ENCODE data around the gene SLC19A1.
"Not testable (repeated sequence)": the region's sequence is repeated elsewhere in the genome, so short reads cannot be mapped to it uniquely, and the experiment has no call there.

Gene SLC19A1

DNA sequence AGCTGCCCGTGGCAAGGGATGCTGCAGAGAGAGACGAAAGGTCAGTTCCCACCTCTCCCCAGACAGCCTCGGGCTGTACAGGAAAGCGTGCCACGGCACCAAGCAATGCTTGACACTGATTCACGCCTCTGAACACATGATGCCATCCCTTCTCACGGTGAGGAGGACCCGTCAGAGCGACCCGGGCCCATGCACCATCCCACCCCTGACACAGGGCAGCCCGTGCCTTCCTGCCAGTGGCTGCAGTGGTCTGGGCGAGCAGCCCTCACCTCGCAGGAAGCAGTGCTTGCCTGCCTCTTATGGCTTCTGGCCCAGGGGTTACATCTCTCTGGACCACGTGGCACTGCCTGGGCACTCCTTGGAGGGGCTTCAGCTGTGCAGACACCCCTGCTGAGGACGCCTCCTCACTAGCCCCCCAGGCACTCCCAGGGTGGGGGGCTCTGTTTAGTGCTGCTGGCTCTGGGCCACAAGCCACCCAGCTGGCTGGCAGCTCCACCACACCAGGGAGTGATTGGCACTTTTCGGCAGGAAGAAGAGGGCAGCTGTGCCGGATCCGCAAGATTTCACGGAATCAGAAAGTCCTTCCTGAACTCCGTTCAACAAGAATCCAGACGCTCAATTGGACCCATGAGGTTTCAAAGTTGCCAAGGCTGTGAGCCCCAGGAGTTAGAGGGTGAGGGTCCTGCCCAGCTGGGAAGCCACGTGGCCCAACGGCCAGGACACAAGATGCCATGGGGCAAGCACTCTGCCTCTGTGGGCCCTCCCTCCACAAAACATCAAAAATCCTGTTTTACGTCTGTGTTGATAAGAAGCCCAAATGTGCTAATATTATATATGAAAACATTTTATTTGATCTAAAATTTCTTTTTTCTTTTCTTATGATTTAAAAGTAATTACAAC lies 34.8 kb upstream of the SLC19A1 start:
- no peak for DNase-seq (ENCODE audit: low spot score)

DNA sequence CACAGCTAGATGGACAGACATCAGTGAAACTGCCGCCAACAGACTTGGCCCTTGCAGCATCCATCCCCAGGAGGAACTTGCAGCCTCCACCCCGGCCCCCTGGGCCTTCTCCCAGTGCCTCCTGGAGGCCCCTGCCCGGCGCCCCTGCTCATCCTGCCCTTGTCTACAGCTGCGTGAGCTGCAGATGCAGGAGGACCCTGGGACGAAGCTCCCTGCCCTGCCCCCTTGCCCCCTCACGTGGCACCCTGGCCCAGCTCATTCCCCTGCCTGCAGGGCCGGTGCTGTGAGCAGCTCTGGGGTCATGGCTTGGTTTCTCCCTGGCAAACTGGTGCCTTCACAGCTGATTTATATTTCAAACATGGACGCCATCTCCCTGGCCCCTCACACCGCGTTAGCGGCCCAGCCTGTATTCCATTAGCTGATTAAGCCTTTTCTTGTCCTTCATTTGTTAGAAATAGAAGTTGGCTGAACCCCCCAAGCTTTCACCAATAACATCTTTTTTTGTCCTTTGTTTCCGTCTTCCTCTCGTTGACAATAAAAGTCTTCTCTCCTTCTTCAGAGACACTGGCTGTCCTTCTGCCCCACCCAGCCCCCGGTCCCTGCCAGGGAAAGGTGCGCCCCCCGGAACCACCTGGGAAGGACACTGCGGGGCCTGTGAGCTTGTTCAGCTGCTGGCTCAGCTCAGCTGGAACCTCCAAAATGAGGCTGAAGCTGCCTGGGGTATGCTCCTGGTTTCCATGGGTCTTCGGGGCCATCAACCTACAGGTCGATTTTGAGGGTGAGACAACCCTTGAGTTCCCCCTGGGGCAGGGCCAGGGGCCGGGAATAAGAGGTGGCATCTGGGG lies 34.0 kb upstream of the SLC19A1 start:
- no peak for DNase-seq (ENCODE audit: low spot score)

DNA sequence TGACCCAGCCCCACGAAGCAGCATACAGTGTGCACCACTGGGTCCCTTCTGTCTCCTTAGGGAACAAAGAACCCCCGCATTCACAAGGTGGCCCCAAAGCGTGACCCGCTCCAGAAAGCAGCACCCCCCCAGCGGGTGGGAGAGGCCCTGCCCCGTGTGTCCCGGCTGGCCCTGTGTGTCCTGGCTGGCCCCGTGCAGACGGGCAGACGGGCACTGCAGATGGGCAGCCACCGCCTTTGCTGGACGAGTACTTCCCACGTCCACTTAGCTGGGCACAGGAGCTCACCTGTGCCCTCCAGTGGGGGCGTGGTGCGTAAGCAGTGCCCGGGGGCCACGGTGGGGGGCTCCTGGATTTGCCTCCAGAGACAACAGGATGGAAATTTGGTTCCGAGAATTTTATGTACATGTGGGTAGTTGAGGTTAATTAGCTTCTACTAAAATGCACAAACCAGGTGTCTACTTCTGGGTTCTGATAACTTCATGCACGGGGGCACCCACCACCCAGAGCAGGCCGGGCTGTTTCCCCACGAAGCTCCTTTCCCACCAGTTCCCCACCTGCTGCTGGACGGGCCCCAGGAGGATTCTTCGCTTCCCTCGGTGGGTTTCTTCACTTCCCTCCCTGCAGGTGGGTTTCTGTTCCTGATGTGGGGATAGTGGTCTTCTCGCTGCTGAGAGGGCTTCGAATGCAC lies 33.2 kb upstream of the SLC19A1 start:
- no peak for DNase-seq (ENCODE audit: low spot score)

DNA sequence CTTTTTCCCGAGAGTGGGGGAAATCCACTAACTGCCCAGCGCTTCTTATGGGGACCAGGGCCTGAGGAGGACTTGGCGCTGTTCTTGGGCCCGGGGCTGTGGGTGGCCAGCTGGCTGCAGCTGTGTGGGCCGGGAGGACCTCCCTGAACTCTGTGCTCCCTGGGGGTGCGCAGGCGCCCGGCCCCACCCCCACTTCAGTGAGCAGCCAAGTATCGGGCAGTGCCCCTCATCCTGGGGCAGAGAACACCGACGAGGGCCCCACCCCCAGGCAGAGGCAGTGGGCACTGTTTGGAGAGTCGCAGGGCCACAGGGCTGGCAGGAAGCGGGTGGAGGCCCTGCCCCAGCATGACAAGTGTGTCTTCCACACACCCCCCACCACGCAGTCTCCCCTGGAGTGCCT lies 32.5 kb upstream of the SLC19A1 start:
- no peak for DNase-seq (ENCODE audit: low spot score)

DNA sequence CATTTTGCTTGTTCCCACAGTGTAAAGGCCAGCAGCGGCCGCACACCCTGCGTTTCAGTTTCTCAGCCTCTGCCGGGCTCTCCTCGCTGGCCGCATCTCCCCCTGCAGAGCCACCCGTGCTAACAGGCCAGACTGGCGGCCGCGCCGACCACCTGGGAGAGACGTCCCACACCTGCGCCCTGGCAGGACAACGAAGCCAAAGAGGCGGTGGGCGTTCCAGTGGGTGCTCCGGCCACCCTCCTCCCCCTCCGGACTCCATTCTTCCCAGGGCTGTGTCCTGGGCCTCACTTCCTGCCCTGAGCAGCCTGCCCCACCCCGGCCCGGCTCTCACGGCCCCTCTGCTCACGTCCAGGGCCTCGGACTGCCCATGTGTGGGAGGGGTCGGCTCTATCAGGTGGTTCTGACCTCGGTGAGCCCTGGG lies 31.9 kb upstream of the SLC19A1 start:
- no peak for DNase-seq (ENCODE audit: low spot score)

DNA sequence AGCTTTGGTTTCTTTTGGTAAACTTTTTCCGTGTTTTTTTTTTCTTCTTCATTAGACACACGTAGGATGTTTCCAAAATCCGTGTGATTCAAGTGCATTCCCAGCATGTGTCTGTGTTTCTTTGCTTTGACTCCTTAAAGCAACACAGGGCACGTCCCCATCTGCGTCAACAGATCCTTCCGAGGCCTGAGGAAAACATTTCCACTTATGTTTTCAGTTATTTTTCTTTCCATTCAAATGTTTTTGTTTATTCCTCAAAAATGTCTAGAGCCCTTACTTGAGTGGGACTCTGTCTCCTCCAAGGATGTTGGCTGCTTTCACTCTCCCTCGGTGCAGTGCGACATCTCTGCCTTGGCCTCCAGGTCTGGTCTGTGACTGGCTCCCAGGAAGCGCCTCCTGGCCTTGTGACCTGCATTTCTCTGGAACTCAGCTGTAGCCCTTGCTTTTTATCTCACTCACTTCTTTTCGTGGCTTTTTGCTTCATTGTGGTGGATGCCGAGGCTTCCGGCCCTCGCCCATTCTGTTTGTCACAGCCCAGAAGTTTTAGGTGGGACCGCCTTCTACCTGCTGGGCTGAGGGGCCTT lies 31.3 kb upstream of the SLC19A1 start:
- DNase-seq (ENCODE audit: low spot score) = no peak

DNA sequence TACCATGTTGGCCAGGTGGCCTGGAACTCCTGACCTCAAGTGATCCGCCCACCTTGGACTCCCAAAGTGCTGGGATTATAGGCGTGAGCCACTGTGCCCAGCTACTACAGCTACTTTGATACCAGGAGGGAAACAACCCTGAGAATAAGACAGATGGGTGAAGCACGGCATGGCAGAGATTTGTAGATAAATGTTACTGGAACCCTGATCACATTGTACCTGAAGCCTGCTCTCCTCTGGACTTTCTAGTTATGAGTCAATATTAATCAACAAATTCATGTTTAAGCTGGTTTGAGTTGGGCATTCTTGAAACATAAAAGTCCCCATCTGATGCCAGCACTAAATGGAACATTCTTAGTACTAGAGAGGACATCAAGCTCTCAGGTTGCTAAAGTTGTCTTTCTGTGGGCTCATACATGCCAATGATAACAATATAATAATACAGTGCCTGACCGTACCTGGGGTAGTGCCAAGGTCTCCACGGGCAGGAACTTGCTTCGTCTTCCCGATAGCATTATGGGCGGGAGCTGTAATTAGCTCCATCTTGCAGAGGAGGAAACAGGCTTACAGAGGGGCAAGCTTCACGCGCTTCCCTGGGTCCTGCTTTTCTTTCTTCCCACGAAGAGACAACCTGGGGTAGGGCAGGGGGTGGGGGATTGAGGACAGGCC lies 30.7 kb upstream of the SLC19A1 start:
- DNase-seq (ENCODE audit: low spot score) = no peak

DNA sequence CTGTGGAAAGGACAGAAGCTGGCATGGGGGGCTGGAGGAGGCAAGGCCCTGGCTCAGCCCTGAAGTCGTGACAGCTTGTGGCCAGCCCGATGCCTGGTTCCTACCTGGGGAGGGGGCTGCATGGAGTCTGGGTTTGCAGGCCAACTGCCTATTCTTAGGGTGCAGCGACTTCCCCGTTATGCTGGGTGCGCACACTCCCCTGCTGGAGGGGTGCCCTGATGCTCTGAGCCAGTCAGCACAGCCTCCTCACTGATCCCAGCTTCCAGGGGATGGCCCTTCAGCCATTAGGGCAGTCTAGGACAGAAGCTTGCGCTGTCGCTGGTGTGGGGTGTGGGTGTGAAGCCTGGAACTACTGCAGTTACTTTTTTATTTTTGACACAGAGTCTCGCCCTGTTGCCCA lies 30.0 kb upstream of the SLC19A1 start:
- DNase-seq (ENCODE audit: low spot score) = no peak

DNA sequence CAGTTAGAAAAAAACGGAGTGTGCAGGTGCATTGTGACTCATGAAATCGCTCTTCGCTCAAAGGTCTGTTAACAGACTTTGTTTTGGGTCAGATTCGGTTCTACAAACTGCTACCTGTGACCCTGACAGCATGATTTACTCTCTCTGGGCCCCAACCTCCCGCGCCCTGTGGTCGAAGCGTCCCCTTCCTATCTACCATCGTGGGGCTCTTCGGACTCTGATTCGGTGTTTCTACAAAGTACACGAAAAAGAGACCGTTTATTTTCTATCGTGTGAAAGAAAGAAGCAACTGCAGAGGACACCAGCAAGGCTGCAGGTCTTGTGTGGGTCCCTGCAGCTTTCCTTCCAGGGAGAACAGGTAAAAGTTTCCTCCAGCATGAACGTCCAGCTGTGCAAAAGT lies 29.4 kb upstream of the SLC19A1 start:
- no peak for DNase-seq (ENCODE audit: low spot score)

DNA sequence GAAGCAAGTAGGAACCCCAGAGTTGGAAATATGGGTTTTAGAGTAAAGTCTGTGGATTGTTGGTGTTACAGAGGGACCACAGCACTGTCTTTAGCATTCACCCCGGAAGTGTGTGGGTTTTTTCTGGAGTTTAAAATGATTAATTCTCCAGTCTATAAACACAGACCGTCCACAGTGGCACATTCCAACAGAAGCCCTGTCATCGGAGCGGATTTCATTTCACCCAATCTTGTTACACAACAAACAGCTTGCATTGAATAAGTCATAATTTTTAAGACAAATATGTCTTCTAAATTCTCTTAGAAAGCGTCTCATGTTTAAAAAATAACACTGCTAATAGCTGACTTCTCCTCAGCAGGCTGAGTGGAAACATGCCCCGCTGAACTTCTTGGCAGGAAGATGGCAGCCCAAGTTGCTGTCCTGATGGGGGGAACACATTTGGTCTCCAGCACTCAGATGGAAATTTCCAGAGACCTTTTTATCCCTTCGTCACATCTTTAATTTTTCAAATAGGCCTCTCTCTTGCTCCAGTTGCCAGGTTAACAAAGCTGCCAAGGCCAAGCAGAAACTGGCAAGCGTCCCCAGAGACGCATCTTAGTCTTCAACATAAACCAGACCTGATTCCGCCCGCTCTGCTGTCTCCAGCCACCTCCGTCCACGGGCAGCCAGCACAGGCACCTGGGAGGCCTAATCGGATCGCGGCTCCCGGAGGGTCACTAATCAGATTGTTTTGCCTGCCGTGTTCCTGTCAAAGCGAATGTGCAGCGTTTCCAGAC lies 28.8 kb upstream of the SLC19A1 start:
- no peak for DNase-seq (ENCODE audit: low spot score)

DNA sequence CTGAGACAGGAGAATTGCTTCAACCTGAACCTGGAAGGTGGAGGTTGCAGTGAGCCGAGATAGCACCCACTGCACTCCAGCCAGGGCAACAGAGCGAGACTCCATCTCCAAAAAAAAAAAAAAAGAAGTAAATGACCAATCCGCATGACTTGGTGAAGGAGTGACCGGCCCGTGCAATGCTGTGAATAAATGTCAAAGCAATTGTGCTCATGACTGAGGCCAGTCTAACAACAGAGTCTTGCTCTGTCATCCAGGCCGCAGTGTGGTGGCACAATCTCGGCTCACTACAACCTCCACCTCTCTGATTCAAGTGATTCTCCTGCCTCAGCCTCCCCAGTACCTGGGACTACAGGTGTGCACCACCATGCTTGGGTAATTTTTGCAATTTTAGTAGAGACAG lies 27.8 kb upstream of the SLC19A1 start:
- DNase-seq (ENCODE audit: low spot score) = no peak

DNA sequence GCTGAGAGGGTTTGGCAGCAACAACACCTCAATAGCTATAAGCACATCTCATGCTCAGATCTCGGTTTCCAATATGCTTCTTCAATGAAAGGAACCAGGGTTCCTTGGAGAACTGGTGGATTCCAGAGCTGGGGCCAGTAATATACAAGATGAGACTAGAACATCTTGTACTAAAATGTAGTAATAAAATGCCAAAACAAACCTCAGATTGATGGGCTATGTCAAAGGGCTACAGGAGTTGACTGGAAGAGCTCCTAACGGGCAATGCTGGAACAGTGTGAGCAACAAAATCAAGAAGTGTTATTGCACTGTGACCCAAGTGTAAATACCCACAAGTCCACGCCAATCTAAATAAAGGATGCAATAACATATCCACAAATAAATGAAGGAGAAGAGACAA lies 26.1 kb upstream of the SLC19A1 start:
- DNase-seq (ENCODE audit: low spot score) = no peak

DNA sequence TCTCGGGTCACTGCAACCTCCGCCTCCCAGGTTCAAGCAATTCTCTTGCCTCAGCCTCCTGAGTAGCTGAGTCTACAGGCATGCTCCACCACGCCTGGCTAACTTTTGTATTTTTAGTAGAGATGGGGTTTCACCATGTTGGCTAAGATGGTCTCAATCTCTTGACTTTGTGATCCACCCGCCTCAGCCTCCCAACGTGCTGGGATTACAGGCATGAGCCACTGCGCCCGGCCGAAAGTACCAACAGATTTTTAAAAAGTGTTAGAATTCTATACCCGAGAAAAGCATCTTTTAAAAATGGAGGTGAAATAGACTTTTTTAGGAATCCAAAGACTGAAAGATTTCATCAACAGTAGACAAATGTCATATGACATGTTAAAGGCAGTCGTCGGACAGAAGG lies 21.9 kb upstream of the SLC19A1 start:
- not testable (repeated sequence) for DNase-seq (ENCODE audit: low spot score)

DNA sequence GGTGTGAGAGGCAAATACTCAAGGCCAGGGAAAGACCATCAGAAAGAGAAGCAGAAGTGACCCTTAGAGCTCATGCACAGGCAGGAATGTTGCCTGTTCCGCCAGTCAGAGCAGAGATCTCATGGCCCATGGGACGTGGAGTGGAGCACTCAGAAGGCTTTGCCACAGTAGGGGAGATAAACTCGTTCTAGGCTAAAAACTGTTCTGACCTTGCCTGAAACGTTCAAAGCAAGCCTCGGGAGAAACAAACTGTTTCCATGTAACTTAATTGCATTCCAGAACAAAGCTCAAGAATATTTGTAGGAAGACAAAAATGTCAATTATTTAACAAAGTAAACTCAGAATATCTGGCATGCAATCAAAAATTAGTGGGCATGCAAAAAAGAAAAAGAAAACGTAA lies 20.7 kb upstream of the SLC19A1 start:
- DNase-seq (ENCODE audit: low spot score) = no peak

DNA sequence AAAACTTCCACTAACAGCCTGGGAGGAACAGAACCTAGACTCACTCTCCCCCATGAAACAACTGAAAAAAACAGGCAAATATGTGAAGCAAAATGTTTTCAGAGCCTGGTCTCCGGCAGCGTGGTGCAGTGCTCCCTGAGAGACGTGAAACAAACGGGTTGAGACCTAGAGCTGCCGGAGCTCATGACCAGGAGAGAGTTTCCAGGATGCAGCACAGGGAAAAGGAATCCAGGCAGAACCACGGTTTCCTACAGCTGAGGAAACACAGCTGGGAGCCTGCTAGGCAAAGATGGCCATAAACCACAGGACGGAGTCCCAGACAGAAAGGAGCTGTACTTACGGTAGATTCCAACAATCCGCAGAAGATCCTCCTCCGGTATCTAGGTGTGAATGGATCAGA lies 20.2 kb upstream of the SLC19A1 start:
- no peak for DNase-seq (ENCODE audit: low spot score)

DNA sequence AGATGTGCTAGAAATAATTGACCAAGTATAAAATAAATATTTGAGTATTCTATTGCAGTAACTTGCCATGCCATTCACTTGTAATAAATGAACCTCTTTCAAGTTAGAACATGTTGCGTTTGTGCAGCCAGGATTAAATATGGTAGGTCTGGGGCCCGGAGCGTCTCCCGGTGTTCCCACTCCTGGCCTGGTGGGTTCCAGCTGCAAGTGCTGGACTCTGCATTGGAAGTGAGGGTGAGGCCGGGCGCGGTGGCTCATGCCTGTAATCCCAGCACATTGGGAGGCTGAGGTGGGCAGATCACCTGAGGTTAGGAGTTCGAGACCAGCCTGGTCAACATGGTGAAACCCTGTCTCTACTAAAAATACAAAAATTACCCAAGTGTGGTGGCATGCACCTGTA lies 19.0 kb upstream of the SLC19A1 start:
- not testable (repeated sequence) for DNase-seq (ENCODE audit: low spot score)

DNA sequence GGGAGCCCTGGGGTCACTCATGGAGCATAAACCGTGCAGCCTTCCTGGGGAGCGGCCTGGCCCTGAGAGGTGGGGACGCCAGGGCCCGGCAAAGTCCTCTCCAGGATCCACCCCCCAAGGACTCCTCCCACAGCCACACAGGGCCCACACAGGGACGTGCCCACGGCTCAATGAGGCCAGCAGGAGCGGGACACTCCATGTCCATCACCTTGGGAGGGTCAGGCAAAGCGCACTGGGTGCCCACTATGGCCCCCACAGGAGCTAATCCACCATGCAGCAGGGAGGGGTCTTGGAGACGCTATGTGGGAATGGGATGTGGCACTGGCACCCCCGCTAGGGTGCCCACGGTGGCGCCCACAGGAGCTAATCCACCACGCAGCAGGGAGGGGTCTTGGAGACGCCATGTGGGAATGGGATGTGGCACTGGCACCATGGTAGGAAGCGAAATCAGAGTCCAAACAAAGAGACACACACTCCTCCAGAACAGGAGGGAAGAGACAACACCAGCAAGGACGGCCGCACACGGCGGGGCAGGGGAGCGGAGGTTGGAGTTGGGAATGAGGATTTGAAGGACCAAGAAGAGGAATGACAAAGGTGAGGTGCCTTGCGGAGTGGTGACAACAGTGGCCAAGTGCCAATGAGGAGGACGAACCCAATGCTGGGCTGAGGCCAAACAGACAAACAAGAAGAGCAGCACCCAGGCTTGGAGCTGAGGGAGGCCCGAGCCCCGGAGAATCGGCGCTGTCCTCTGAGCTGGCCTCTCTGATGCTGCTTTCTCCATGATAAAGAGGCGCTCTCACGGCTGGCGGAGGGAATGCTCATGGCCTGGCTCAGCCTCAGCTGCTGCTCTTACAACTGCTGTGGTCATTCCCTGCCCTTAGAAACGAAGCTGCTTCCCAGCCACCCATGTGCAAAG lies 18.1 kb upstream of the SLC19A1 start:
- no peak for DNase-seq (ENCODE audit: low spot score)

DNA sequence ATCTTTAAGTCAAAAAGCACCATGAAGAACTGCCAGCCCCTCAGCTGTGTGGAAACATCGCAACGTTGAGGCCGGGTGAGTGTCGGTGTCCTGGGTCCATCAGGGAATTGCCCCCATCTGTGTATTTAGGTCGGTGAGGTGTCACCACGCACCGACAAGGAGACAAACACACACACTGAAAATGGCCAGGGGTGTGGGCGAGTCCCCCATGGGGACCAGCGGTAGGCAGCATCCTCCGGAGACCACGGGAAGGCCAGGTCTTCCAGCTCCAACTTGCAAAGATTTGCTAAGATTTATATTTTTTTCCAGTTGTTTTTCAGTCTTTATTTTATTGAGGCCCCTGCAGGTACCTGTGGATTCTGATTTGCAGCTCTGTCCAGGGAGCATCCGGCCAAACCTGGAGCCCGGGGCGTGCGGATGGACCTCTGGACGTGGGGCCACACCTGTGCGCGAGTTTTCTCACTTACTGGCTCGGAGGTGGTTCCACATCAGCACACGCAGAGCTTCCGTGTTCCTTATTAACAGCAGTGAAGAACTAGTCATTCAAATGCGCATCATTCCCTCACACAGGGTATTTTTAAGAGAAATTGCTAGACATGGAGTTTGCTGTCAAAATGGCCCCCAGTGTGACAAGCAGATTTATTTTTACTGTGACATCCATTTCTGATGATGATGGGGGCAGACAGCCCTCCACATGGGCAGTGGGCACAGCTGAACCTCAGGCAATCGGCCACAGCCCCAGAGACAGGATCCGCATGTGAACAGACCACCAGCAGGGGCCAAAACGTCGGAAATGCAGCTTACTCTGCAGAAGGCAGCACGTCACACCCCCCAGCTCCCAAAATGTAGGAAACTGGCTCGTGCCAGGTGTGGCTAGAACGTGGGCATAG lies 17.2 kb upstream of the SLC19A1 start:
- no peak for DNase-seq (ENCODE audit: low spot score)
